ENCODE data around the gene MRPS23. TPM values are rescaled to one million over a fixed set of nuclear protein-coding genes. Genes with fewer than 3 reads are reported as not detected.

MRPS23 gene
- total and polyA plus RNA-seq, 5 donors from 2014 or later, result 14.0 to 44.0 (median 40.2) TPM

DNA sequence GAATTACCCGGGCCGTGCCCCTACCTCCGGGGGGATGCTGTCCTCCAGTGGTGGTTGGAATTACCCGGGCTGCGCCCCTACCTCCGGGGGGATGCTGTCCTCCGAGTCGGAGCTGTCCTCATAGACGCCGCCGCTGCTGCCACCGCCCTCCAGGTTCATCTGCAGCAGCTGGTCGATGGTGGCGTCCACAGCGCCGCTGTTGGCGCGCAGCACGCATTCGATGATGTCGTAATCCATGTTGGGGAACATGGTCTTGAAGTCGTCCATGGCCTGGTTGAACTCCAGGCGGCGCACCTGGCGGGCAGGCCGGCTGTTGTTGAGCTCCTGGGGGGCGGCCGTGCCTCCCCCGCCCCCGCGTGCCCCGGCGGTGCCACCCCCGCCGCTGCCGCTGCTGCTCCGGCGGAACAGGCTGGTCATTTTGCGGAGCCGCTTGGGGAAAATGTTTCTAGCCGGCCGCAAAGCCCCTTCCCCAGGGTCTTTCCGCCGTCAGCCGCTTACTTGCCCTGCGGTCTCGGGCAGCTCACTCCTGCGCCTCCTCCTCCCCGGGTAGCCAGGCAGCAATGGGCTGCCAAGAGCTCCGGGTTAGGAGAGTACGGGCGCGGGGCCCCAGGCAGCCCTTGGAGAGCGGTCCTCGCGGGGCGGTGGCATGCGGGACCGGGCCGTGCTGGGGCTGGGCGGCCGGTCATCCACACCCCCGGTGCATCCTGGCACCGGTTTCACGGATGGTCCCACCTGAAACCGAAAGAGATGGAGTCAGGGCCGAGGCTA is 35.5 kb upstream of the MRPS23 start:
- Histone ChIP-seq H3K9me3 (ENCODE audit: control insufficient read depth in 2 of 2, low read length in 2 of 2) (no peaks in the 10 kb centered on the region), H3K27me3 (ENCODE audit: control insufficient read depth, insufficient read depth, low read length) (no peaks in the 10 kb centered on the region), H3K4me3 (ENCODE audit: low read depth, low read length) (no peak overlapping the region), H3K36me3 (ENCODE audit: control insufficient read depth, insufficient read depth, low read length) (no peaks in the 10 kb centered on the region), H3K4me1 (ENCODE audit: control insufficient read depth, insufficient read depth, low read length, poor library complexity, severe bottlenecking) (no peaks in the 10 kb centered on the region), H3K27ac (ENCODE audit: insufficient read depth, low read length, poor library complexity, severe bottlenecking) (no peak overlapping the region)
- Mint-ChIP-seq H3K4me1 (no peaks in the 10 kb centered on the region), H3K9me3 (peaks cover 0 to 4% (median 0%) of the 10 kb centered on the region in 7 donors), H3K36me3 (no peaks in the 10 kb centered on the region), H3K27ac (no peak overlapping the region), H3K27me3 (peaks cover 15% of the 10 kb centered on the region), H3K4me3 (no peak overlapping the region)
- no peak for ATAC-seq (ENCODE audit: low read depth in 2 of 2)
- no peak for DNase-seq

DNA sequence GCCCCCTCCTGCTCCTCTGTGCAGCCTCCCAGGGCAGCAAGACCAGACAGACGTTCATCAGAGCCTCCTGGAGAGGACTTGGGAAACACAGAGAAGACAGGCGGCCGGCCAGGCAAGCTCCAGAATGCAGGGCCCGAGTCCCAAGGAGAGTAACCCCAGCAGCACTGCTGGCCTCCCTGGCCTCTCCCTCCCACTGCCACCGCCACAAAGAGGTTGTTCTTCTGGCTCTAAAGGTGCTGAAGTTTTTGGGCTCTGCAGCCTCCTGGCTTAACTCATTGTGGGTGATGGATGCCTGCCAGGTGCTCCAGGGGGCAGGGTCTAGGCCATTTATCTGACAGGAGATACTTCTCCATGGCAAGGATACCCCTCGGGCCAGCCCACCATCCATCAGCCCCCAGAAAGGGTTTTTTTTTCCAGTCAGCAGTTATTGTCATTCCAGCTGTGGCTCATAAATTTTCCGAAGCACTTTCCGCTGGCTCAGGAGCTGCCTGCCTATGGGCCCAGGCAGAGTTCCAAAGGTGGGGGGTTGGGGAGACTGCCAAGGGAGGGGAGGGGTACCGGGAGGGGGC is 32.0 kb upstream of the MRPS23 start:
- H3K36me3 ChIP-seq (ENCODE audit: control insufficient read depth, insufficient read depth, low read length), result no peaks in the 10 kb centered on the region
- Mint-ChIP-seq H3K36me3 (no peaks in the 10 kb centered on the region), H3K27me3 (peaks cover 17% of the 10 kb centered on the region), H3K9me3 (peaks cover 0 to 4% (median 0%) of the 10 kb centered on the region in 7 donors), H3K4me3 (no peak overlapping the region), H3K4me1 (peaks cover 0 to 9% (median 1%) of the 10 kb centered on the region in 4 donors), H3K27ac (no peak overlapping the region)
- H3K9me3 ChIP-seq (ENCODE audit: control insufficient read depth in 2 of 2, low read length in 2 of 2), result no peaks in the 10 kb centered on the region
- DNase-seq (no peak), ATAC-seq (ENCODE audit: low read depth in 2 of 2) (no peak)
- no peak overlapping the region for H3K27ac ChIP-seq (ENCODE audit: insufficient read depth, low read length, poor library complexity, severe bottlenecking)
- no peak overlapping the region for H3K4me3 ChIP-seq (ENCODE audit: low read depth, low read length)
- H3K27me3 ChIP-seq (ENCODE audit: control insufficient read depth, insufficient read depth, low read length), result peaks cover 2% of the 10 kb centered on the region
- no peaks in the 10 kb centered on the region for H3K4me1 ChIP-seq (ENCODE audit: control insufficient read depth, insufficient read depth, low read length, poor library complexity, severe bottlenecking)

DNA sequence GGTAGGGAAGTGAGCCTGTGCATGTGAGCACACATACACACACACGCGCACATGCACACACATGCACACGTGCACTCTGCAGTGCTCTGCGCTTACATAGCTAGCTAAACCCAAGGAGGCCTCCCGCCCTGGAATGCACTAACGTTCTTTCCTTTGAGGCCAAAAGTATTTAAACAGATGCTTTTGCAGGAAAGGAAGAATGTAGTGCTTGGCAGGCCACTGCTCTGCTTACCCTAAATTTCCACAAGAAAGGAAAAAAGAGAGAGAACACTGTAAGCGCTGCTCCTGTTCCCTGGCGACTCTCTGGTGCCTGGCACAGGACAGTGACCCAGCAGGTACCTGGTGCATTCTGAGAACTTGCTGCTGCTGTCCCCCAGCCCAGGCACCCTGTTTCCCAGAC is 31.3 kb upstream of the MRPS23 start:
- H3K27ac Mint-ChIP-seq, result no peak overlapping the region
- no peak for DNase-seq
- H3K27me3 Mint-ChIP-seq, result peaks cover 20% of the 10 kb centered on the region
- no peak overlapping the region for H3K4me3 ChIP-seq (ENCODE audit: low read depth, low read length)
- H3K4me1 Mint-ChIP-seq, result peaks cover 0 to 9% (median 1%) of the 10 kb centered on the region in 4 donors
- no peaks in the 10 kb centered on the region for H3K4me1 ChIP-seq (ENCODE audit: control insufficient read depth, insufficient read depth, low read length, poor library complexity, severe bottlenecking)
- H3K36me3 ChIP-seq (ENCODE audit: control insufficient read depth, insufficient read depth, low read length), result no peaks in the 10 kb centered on the region
- H3K9me3 Mint-ChIP-seq, result peaks cover 0 to 4% (median 0%) of the 10 kb centered on the region in 7 donors
- no peak for ATAC-seq (ENCODE audit: low read depth in 2 of 2)
- no peak overlapping the region for H3K27ac ChIP-seq (ENCODE audit: insufficient read depth, low read length, poor library complexity, severe bottlenecking)
- H3K4me3 Mint-ChIP-seq, result no peak overlapping the region
- no peaks in the 10 kb centered on the region for H3K36me3 Mint-ChIP-seq
- H3K9me3 ChIP-seq (ENCODE audit: control insufficient read depth in 2 of 2, low read length in 2 of 2), result no peaks in the 10 kb centered on the region
- H3K27me3 ChIP-seq (ENCODE audit: control insufficient read depth, insufficient read depth, low read length), result peaks cover 2% of the 10 kb centered on the region

DNA sequence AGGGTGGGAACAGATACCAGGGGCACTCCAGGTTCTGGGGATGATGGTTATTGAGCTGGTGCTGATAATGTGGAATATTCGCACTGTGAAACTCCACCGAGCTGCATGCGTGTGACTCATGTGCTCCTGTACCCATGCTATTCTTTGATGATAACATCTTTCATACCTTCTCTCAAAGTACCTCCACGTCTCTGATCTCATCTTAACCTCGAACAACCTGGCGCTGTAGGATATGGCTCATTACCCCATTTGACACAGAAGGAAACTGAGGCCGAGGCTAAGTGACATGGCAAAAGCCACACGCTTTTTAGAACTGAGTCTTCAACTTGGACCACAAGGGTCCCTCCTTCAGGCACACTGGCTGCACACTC is 30.2 kb upstream of the MRPS23 start:
- H3K4me1 ChIP-seq (ENCODE audit: control insufficient read depth, insufficient read depth, low read length, poor library complexity, severe bottlenecking), result no peaks in the 10 kb centered on the region
- no peak overlapping the region for H3K27ac Mint-ChIP-seq
- H3K9me3 ChIP-seq (ENCODE audit: control insufficient read depth in 2 of 2, low read length in 2 of 2), result no peaks in the 10 kb centered on the region
- peaks cover 2% of the 10 kb centered on the region for H3K27me3 ChIP-seq (ENCODE audit: control insufficient read depth, insufficient read depth, low read length)
- peaks cover 23% of the 10 kb centered on the region for H3K27me3 Mint-ChIP-seq
- no peaks in the 10 kb centered on the region for H3K36me3 Mint-ChIP-seq
- ATAC-seq (ENCODE audit: low read depth in 2 of 2) (peak; percentile 52 to 62), DNase-seq (no peak)
- H3K27ac ChIP-seq (ENCODE audit: insufficient read depth, low read length, poor library complexity, severe bottlenecking), result no peak overlapping the region
- H3K4me1 Mint-ChIP-seq, result peaks cover 0 to 9% (median 1%) of the 10 kb centered on the region in 4 donors
- H3K4me3 ChIP-seq (ENCODE audit: low read depth, low read length), result no peak overlapping the region
- no peaks in the 10 kb centered on the region for H3K36me3 ChIP-seq (ENCODE audit: control insufficient read depth, insufficient read depth, low read length)
- H3K9me3 Mint-ChIP-seq, result peaks cover 0 to 5% (median 0%) of the 10 kb centered on the region in 7 donors
- H3K4me3 Mint-ChIP-seq, result no peak overlapping the region

DNA sequence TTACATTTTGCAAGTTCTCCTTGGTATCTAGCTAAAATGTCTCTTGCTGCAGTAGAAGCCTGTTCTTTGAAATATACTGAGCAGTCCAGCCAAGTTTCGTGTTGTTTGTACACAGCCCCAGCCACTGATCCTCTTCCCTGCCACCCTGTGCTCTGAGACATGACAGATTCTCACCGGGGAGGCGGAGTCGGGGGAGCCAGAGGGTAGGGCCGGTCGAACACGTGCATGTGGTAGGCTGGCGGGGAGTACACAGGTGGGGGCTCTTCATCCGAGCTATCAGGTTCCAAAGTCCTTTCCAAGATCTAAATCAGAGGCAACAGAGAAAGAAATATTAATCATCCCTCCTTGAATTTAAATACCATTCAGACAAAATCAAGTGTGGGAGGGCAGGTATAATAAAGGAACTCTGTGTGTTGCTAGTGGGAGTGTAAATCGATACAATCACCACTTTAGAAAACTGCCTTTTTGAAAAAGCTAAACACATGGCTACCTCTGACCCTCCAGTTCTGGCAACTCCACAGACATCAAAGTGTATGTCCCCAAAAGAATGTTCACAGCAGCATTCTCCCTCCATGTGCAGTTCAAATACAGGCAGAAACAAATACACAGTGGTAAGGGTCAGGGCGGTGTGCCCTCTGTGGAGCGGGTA is 29.7 kb upstream of the MRPS23 start:
- peaks cover 0 to 5% (median 0%) of the 10 kb centered on the region in 7 donors for H3K9me3 Mint-ChIP-seq
- no peak overlapping the region for H3K27ac Mint-ChIP-seq
- H3K36me3 Mint-ChIP-seq, result no peaks in the 10 kb centered on the region
- H3K27me3 ChIP-seq (ENCODE audit: control insufficient read depth, insufficient read depth, low read length), result peaks cover 2% of the 10 kb centered on the region
- H3K9me3 ChIP-seq (ENCODE audit: control insufficient read depth in 2 of 2, low read length in 2 of 2), result no peaks in the 10 kb centered on the region
- no peak overlapping the region for H3K4me3 ChIP-seq (ENCODE audit: low read depth, low read length)
- H3K4me3 Mint-ChIP-seq, result no peak overlapping the region
- peaks cover 20% of the 10 kb centered on the region for H3K27me3 Mint-ChIP-seq
- ATAC-seq (ENCODE audit: low read depth in 2 of 2), result no peak
- H3K36me3 ChIP-seq (ENCODE audit: control insufficient read depth, insufficient read depth, low read length), result no peaks in the 10 kb centered on the region
- H3K4me1 ChIP-seq (ENCODE audit: control insufficient read depth, insufficient read depth, low read length, poor library complexity, severe bottlenecking), result no peaks in the 10 kb centered on the region
- H3K4me1 Mint-ChIP-seq, result peaks cover 0 to 9% (median 1%) of the 10 kb centered on the region in 4 donors
- DNase-seq, result no peak
- no peak overlapping the region for H3K27ac ChIP-seq (ENCODE audit: insufficient read depth, low read length, poor library complexity, severe bottlenecking)

DNA sequence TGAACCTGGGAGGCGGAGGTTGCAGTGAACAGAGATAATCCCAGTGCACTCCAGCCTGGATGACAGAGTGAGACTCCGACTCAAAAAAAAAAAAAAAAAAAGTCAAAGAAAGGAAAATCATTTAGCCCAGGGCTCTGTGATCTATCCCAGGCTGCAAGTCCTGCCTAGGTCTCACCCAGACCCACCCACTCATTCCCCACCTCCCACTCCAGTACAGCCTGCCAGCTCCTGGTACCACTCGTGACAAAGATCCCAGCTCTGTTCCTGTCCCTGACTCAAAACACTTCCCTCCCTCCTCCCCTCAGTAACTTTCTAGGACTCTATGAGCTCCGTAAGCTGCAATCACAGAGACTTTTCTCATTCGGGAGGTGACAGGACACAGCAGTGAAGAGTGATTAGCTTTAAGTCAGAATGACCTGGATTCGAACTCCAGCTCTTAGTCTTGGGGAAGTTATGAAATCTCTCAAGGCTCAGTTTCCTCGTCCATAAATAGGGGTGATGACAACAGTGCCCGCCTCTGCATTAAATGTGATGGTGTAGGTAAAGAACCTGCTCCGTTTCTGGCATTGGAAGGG is 28.0 kb upstream of the MRPS23 start:
- peaks cover 0 to 12% (median 2%) of the 10 kb centered on the region in 4 donors for H3K4me1 Mint-ChIP-seq
- Histone ChIP-seq H3K4me3 (ENCODE audit: low read depth, low read length) (no peak overlapping the region), H3K36me3 (ENCODE audit: control insufficient read depth, insufficient read depth, low read length) (no peaks in the 10 kb centered on the region), H3K27me3 (ENCODE audit: control insufficient read depth, insufficient read depth, low read length) (peaks cover 2% of the 10 kb centered on the region), H3K9me3 (ENCODE audit: control insufficient read depth in 2 of 2, low read length in 2 of 2) (no peaks in the 10 kb centered on the region), H3K27ac (ENCODE audit: insufficient read depth, low read length, poor library complexity, severe bottlenecking) (no peak overlapping the region), H3K4me1 (ENCODE audit: control insufficient read depth, insufficient read depth, low read length, poor library complexity, severe bottlenecking) (no peaks in the 10 kb centered on the region)
- H3K36me3 Mint-ChIP-seq, result no peaks in the 10 kb centered on the region
- H3K4me3 Mint-ChIP-seq, result no peak overlapping the region
- ATAC-seq (ENCODE audit: low read depth in 2 of 2) (no peak), DNase-seq (no peak)
- H3K27me3 Mint-ChIP-seq, result peaks cover 26% of the 10 kb centered on the region
- no peak overlapping the region for H3K27ac Mint-ChIP-seq
- peaks cover 0 to 5% (median 0%) of the 10 kb centered on the region in 7 donors for H3K9me3 Mint-ChIP-seq

DNA sequence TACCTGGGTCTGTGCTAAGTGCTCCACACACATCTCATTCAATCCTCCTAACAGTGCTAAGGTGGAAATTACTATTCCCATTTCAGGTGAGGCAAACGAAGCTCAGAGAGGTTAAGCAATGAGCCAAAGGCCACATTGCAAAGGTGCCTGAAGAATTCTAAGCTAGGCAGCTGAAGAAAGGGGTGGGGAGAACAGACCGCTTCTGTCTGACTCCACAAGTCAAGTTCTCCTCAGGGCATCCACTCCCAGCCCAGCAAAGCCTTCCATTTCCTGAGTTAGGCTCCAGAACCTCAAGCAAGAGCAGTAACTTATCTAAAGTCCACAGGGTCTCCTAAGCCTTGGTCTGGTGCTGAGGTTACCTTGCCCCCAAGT is 27.0 kb upstream of the MRPS23 start:
- Histone ChIP-seq H3K27ac (ENCODE audit: insufficient read depth, low read length, poor library complexity, severe bottlenecking) (no peak overlapping the region), H3K27me3 (ENCODE audit: control insufficient read depth, insufficient read depth, low read length) (peaks cover 2% of the 10 kb centered on the region), H3K4me3 (ENCODE audit: low read depth, low read length) (no peak overlapping the region), H3K36me3 (ENCODE audit: control insufficient read depth, insufficient read depth, low read length) (no peaks in the 10 kb centered on the region), H3K4me1 (ENCODE audit: control insufficient read depth, insufficient read depth, low read length, poor library complexity, severe bottlenecking) (no peaks in the 10 kb centered on the region), H3K9me3 (ENCODE audit: control insufficient read depth in 2 of 2, low read length in 2 of 2) (no peaks in the 10 kb centered on the region)
- Mint-ChIP-seq H3K4me1 (peaks cover 0 to 12% (median 2%) of the 10 kb centered on the region in 4 donors), H3K4me3 (no peak overlapping the region), H3K27ac (peak overlapping the region in 1 of 3 donors; percentile 18), H3K27me3 (peaks cover 26% of the 10 kb centered on the region), H3K9me3 (peaks cover 0 to 2% (median 0%) of the 10 kb centered on the region in 7 donors), H3K36me3 (no peaks in the 10 kb centered on the region)
- ATAC-seq (ENCODE audit: low read depth in 2 of 2) (no peak), DNase-seq (no peak)
